Psoas muscle (tissue), 8 donors: ENCODE data around the gene NEURL1B. TPM values are rescaled to one million over a fixed set of nuclear protein-coding genes. Genes with fewer than 3 reads are reported as not detected.

Experiments used
- ATAC-seq, 4 donors: fragments of 200-7000 bp; cut with Tn5 transposase; one replicate each; pipeline ENCODE4 v1.9.1; 2020; ENCODE audit warnings: moderate library complexity in 3 of 4, mild to moderate bottlenecking in 2 of 4
- DNase-seq, 2 donors: peaks; one replicate each; pipeline ENCODE4 v3.0.0-alpha.2; 2020
- H3K27ac ChIP-seq: fragments of 200-600 bp; one replicate; pipeline ENCODE4 v1.8.0; 2022
- H3K27me3 ChIP-seq, 3 donors: fragments of 200-600 bp in 1 of 3; one replicate each; pipeline versions ENCODE4 v1.6.1 to v1.8.0; 2013 to 2022; ENCODE audit warnings: low read length in 2 of 3, mild to moderate bottlenecking in 2 of 3, moderate library complexity in 1 of 3; ENCODE audit not compliant: insufficient read depth in 3 of 3
- H3K36me3 ChIP-seq, 2 donors: fragments of 200-600 bp in 1 of 2; one replicate each; pipeline versions ENCODE4 v1.6.1 to v1.8.0; 2013 to 2022; ENCODE audit warnings: low read depth in 1 of 2, mild to moderate bottlenecking in 1 of 2, moderate library complexity in 1 of 2; ENCODE audit not compliant: insufficient read depth in 1 of 2
- H3K4me1 ChIP-seq: fragments of 200-600 bp; one replicate; pipeline ENCODE4 v1.8.0; 2022
- H3K4me3 ChIP-seq: fragments of 200-600 bp; one replicate; pipeline ENCODE4 v1.8.0; 2022; ENCODE audit warnings: mild to moderate bottlenecking
- H3K9me3 ChIP-seq: fragments of 200-600 bp; one replicate; pipeline ENCODE4 v1.8.0; 2022
- CTCF ChIP-seq: fragments of 200-600 bp; IDR thresholded peaks from one replicate; pipeline ENCODE4 v1.8.0; 2022; ENCODE audit warnings: antibody characterized with exemption
- WGBS, 3 donors: extraction: QIAGEN DNeasy Blood & Tissue Kit; methylation state at CpG; one replicate each; pipeline versions ENCODE4 v1.1.6 to v1.1.7; 2013; 5-methylcytosine and 5-hydroxymethylcytosine counted together
- intact Hi-C, 2 donors: fragments of 100-400 bp; cut with DNase I; formaldehyde crosslinking; loops; one replicate each; pipeline versions ENCODE4 v1.11.0 to v1.14.2; 2022
- polyA plus RNA-seq, 3 donors: library from polyadenylated mRNA; stranded (reverse); fragments of 200-250 nt; gene quantifications; one replicate each; pipeline ENCODE4 v1.2.3, GENCODE V29; 2013
- total RNA-seq, 4 donors: library from RNA; stranded (reverse); fragmentation: NEBNext Ultra II Directional in 2 of 4; extraction: Animal tissue kit (Norgen Biotek cat#: 25700) in 2 of 4; gene quantifications; one replicate each; pipeline versions ENCODE4 v1.2.1 to v1.2.4, GENCODE V29; 2021 to 2023
- donor health status: healthy with polysubstance abuse.
- donor health status: DM: no; HTN: no; CAD: no; lungs with moderate emphysema.
- donor health status: Bipolar disorder and iron deficiency.
- donor health status: healthy.
- donor health status: DM: yes; HTN: yes; CAD: no.
- donor health status: DM: no; HTN: no; CAD: no.
- donor health status: DM: no; HTN: no; CAD: no.
- donor health status: DM: yes; HTN: yes; CAD: no.

The NEURL1B gene
- total and polyA plus RNA-seq, 7 donors = 8.0 to 20.4 (median 13.7) TPM

- Histone ChIP-seq H3K36me3 (no peaks in the 10 kb centered on the region), H3K4me3 (no peak overlapping the region), H3K27me3 (peaks cover 0 to 8% (median 0%) of the 10 kb centered on the region in 3 donors), H3K27ac (no peak overlapping the region), H3K9me3 (peaks cover 6% of the 10 kb centered on the region), H3K4me1 (no peaks in the 10 kb centered on the region)
- TF ChIP-seq CTCF = no peak
- 72 to 78% (median 73%) methylated on average over 4 of the region's 4 CpGs for WGBS, 3 donors
- DNase-seq = no peak
- ATAC-seq = peak in 1 of 4 donors; percentile 24
- intact Hi-C loops = no loop called here
These were observed 34.8 kb upstream of the NEURL1B start for GRCh38 chr5:172606156-172606785.

DNA sequence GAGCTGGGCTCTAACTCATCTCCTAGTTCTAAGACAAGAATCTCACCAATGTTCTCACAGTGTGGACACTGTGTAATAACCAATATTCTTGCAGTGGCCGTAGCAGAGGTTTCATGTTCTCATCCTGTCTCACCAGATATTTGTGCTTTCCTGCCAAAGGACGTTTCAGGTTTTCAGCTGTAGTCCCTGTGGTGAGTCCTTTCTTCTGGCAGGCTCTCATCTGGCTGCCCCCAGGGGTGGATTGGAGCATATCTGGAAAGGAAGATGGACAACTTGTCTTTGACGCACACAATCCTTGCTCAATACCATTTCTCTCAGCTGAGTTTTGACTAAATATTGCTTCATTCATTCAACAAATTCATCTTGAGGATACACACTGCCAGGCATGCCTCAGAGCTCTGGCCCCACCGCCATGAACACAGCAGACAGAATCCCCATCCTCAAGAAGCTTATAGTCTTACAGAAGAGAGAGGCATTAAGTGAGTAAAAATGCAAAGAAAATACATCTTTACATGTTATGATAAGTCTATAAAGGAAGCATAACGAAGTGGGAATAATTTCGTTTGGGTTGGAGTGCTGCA, 33.8 kb upstream of the NEURL1B start:
- Histone ChIP-seq H3K36me3 (no peaks in the 10 kb centered on the region), H3K4me1 (peaks cover under 1% of the 10 kb centered on the region), H3K9me3 (peaks cover 6% of the 10 kb centered on the region), H3K4me3 (no peak overlapping the region), H3K27me3 (peaks cover 0 to 8% (median 0%) of the 10 kb centered on the region in 3 donors), H3K27ac (no peak overlapping the region)
- WGBS, 3 donors = 38 to 58% (median 53%) methylated on average over 6 of the region's 6 CpGs
- TF ChIP-seq CTCF = no peak
- peak; percentile 32 to 88 (median 76) for ATAC-seq
- intact Hi-C loops = no loop called here
- DNase-seq = peak; percentile 53 to 85

GRCh38 chr5:172608773-172609172, 32.3 kb upstream of the NEURL1B start:
- Histone ChIP-seq H3K9me3 (peaks cover 7% of the 10 kb centered on the region), H3K27ac (peak overlapping the region; percentile 30), H3K36me3 (no peaks in the 10 kb centered on the region), H3K27me3 (peaks cover 0 to 6% (median 0%) of the 10 kb centered on the region in 3 donors), H3K4me3 (no peak overlapping the region), H3K4me1 (peaks cover 4% of the 10 kb centered on the region)
- DNase-seq (no peak), ATAC-seq (no peak)
- WGBS, 3 donors = 96 to 99% (median 98%) methylated on average over 3 of the region's 3 CpGs
- TF ChIP-seq CTCF = no peak
- intact Hi-C loops = no loop called here

DNA sequence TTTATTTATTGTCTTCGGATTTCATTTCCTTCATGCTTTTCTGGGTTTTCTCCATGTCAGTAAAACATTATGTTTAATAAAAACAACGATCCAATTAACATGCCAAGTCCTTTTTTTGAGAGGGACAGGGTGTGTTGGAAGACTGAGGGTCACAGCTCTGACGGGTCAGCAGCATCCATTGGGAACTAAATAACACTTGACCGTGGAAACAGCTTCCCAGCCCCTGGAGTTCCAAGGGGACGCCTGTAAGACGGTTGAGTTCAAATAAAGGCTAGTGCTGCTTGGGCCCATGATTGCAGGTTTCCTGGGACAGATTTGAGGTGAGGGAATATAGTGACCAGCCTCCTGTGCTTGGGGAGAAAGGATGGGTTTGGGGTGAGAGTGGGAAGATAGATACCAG, 30.4 kb upstream of the NEURL1B start:
- DNase-seq = no peak
- Histone ChIP-seq H3K4me1 (peaks cover 4% of the 10 kb centered on the region), H3K36me3 (no peaks in the 10 kb centered on the region), H3K27ac (no peak overlapping the region), H3K9me3 (peaks cover 17% of the 10 kb centered on the region), H3K27me3 (peaks cover 0 to 4% (median 0%) of the 10 kb centered on the region in 3 donors), H3K4me3 (no peak overlapping the region)
- no peak for TF ChIP-seq CTCF
- no peak for ATAC-seq
- intact Hi-C loops = no loop called here
- WGBS, 3 donors = 80 to 83% (median 82%) methylated on average over 6 of the region's 6 CpGs
